ENCODE results near the gene FITM1. TPM values are rescaled to one million over a fixed set of nuclear protein-coding genes. Genes with fewer than 3 reads are reported as not detected.

FITM1 gene
- total RNA-seq, 1 experiment from 2014 or later, result 0.89 TPM

Small RNAs within 50 kb of the gene (small RNA-seq; reads per million reads assigned to genes)
- gene IPO4 (0.95 reads per million, percentile 28 among the genes with 10 or more reads in this experiment), gene IRF9 (0.43 reads per million, percentile 6 among the genes with 10 or more reads in this experiment), gene RNA5SP383 (0.47 reads per million, percentile 8 among the genes with 10 or more reads in this experiment)

Other genes starting within 250 kb of the FITM1 start
- 63.8 and 175 TPM in 2 replicates for gene DHRS4, start 176.9 kb upstream of the FITM1 start, total RNA-seq (2014; rRNA removed; shearing (Covaris generic); ENCODE audit: low replicate concordance)
- 53.7 and 66.1 TPM in 2 replicates for gene DHRS4L2, start 141.7 kb upstream of the FITM1 start, total RNA-seq (2014; rRNA removed; shearing (Covaris generic); ENCODE audit: low replicate concordance)
- 58.4 and 110 TPM in 2 replicates for gene CARMIL3, start 78.7 kb upstream of the FITM1 start, total RNA-seq (2014; rRNA removed; shearing (Covaris generic); ENCODE audit: low replicate concordance)
- 0.04 and 1.3 TPM in 2 replicates for gene CPNE6, start 59.1 kb upstream of the FITM1 start, total RNA-seq (2014; rRNA removed; shearing (Covaris generic); ENCODE audit: low replicate concordance)
- 106 and 151 TPM in 2 replicates for gene PCK2, start 36.3 kb upstream of the FITM1 start, total RNA-seq (2014; rRNA removed; shearing (Covaris generic); ENCODE audit: low replicate concordance)
- gene DCAF11, start 15.9 kb upstream of the FITM1 start, total RNA-seq (2014; rRNA removed; shearing (Covaris generic); ENCODE audit: low replicate concordance), result 93.5 and 103 TPM in 2 replicates
- 1.5 and 2.5 TPM in 2 replicates for gene NRL, start 15.7 kb upstream of the FITM1 start, total RNA-seq (2014; rRNA removed; shearing (Covaris generic); ENCODE audit: low replicate concordance)
- gene PSME1, start 5.5 kb downstream of the FITM1 start, total RNA-seq (2014; rRNA removed; shearing (Covaris generic); ENCODE audit: low replicate concordance), result 435 and 452 TPM in 2 replicates
- gene EMC9, start 10.9 kb downstream of the FITM1 start, total RNA-seq (2014; rRNA removed; shearing (Covaris generic); ENCODE audit: low replicate concordance), result 35.3 and 95.4 TPM in 2 replicates
- gene PSME2, start 16.0 kb downstream of the FITM1 start, total RNA-seq (2014; rRNA removed; shearing (Covaris generic); ENCODE audit: low replicate concordance), result 469 and 536 TPM in 2 replicates
- gene RNF31, start 16.8 kb downstream of the FITM1 start, total RNA-seq (2014; rRNA removed; shearing (Covaris generic); ENCODE audit: low replicate concordance), result 82.0 and 153 TPM in 2 replicates
- gene IRF9, start 30.6 kb downstream of the FITM1 start, total RNA-seq (2014; rRNA removed; shearing (Covaris generic); ENCODE audit: low replicate concordance), result 72.7 and 79.8 TPM in 2 replicates
- 22.1 and 34.6 TPM in 2 replicates for gene REC8, start 41.4 kb downstream of the FITM1 start, total RNA-seq (2014; rRNA removed; shearing (Covaris generic); ENCODE audit: low replicate concordance)
- gene IPO4, start 58.2 kb downstream of the FITM1 start, total RNA-seq (2014; rRNA removed; shearing (Covaris generic); ENCODE audit: low replicate concordance), result 48.9 and 118 TPM in 2 replicates
- gene TM9SF1, start 64.8 kb downstream of the FITM1 start, total RNA-seq (2014; rRNA removed; shearing (Covaris generic); ENCODE audit: low replicate concordance), result 31.3 and 49.0 TPM in 2 replicates
- gene TSSK4, start 75.0 kb downstream of the FITM1 start, total RNA-seq (2014; rRNA removed; shearing (Covaris generic); ENCODE audit: low replicate concordance), result 4.2 TPM in 1 of 2 replicates, not detected in the other
- 36.8 and 94.6 TPM in 2 replicates for gene CHMP4A, start 82.8 kb downstream of the FITM1 start, total RNA-seq (2014; rRNA removed; shearing (Covaris generic); ENCODE audit: low replicate concordance)
- gene MDP1, start 85.4 kb downstream of the FITM1 start, total RNA-seq (2014; rRNA removed; shearing (Covaris generic); ENCODE audit: low replicate concordance), result 30.7 and 35.4 TPM in 2 replicates
- 293 and 323 TPM in 2 replicates for gene NEDD8, start 101.7 kb downstream of the FITM1 start, total RNA-seq (2014; rRNA removed; shearing (Covaris generic); ENCODE audit: low replicate concordance)
- gene GMPR2, start 102.3 kb downstream of the FITM1 start, total RNA-seq (2014; rRNA removed; shearing (Covaris generic); ENCODE audit: low replicate concordance), result 132 and 164 TPM in 2 replicates
- gene TINF2, start 112.0 kb downstream of the FITM1 start, total RNA-seq (2014; rRNA removed; shearing (Covaris generic); ENCODE audit: low replicate concordance), result 81.1 and 104 TPM in 2 replicates
- 1.3 and 5.2 TPM in 2 replicates for gene TGM1, start 132.5 kb downstream of the FITM1 start, total RNA-seq (2014; rRNA removed; shearing (Covaris generic); ENCODE audit: low replicate concordance)
- gene RABGGTA, start 140.9 kb downstream of the FITM1 start, total RNA-seq (2014; rRNA removed; shearing (Covaris generic); ENCODE audit: low replicate concordance), result 45.1 and 64.1 TPM in 2 replicates
- 27.1 and 35.9 TPM in 2 replicates for gene DHRS1, start 169.1 kb downstream of the FITM1 start, total RNA-seq (2014; rRNA removed; shearing (Covaris generic); ENCODE audit: low replicate concordance)
- gene NOP9, start 169.2 kb downstream of the FITM1 start, total RNA-seq (2014; rRNA removed; shearing (Covaris generic); ENCODE audit: low replicate concordance), result 42.0 and 44.7 TPM in 2 replicates
- 7.1 and 9.9 TPM in 2 replicates for gene CIDEB, start 177.3 kb downstream of the FITM1 start, total RNA-seq (2014; rRNA removed; shearing (Covaris generic); ENCODE audit: low replicate concordance)
- gene LTB4R2, start 179.5 kb downstream of the FITM1 start, total RNA-seq (2014; rRNA removed; shearing (Covaris generic); ENCODE audit: low replicate concordance), result 12.9 and 41.5 TPM in 2 replicates
- gene LTB4R, start 180.8 kb downstream of the FITM1 start, total RNA-seq (2014; rRNA removed; shearing (Covaris generic); ENCODE audit: low replicate concordance), result 26.6 and 29.6 TPM in 2 replicates
- 0.07 and 0.69 TPM in 2 replicates for gene ADCY4, start 204.4 kb downstream of the FITM1 start, total RNA-seq (2014; rRNA removed; shearing (Covaris generic); ENCODE audit: low replicate concordance)
- gene RIPK3, start 209.3 kb downstream of the FITM1 start, total RNA-seq (2014; rRNA removed; shearing (Covaris generic); ENCODE audit: low replicate concordance), result 1.6 and 2.3 TPM in 2 replicates
- gene NFATC4, start 237.5 kb downstream of the FITM1 start, total RNA-seq (2014; rRNA removed; shearing (Covaris generic); ENCODE audit: low replicate concordance), result 17.1 and 19.9 TPM in 2 replicates